Karpas-422 (cell line): ENCODE measurements around the gene SGPL1. TPM values are rescaled to one million over a fixed set of nuclear protein-coding genes. Genes with fewer than 3 reads are reported as not detected.

ENCODE experiments used
- DNase-seq: peaks from one replicate; pipeline ENCODE4 v3.0.0-alpha.2; 2015
- H2AFZ ChIP-seq: fragments of 200-600 bp; sonication (generic); 2 replicates; pipeline ENCODE4 v1.6.1; 2014; ENCODE audit warnings: antibody characterized with exemption, low read length, mixed read lengths
- H3K27ac ChIP-seq: fragments of 200-600 bp; sonication (generic); 2 replicates; pipeline ENCODE4 v1.5.1; 2014; ENCODE audit warnings: mild to moderate bottlenecking, low read length, moderate library complexity
- H3K27me3 ChIP-seq: fragments of 200-600 bp; sonication (generic); 2 replicates; pipeline ENCODE4 v1.6.1; 2014; ENCODE audit warnings: low read length, mixed read lengths
- H3K36me3 ChIP-seq: fragments of 200-600 bp; sonication (generic); 2 replicates; pipeline ENCODE4 v1.6.1; 2014; ENCODE audit warnings: low read length, mixed read lengths; ENCODE audit not compliant: insufficient read depth
- H3K4me1 ChIP-seq: fragments of 200-600 bp; sonication (generic); 2 replicates; pipeline ENCODE4 v1.6.1; 2014; ENCODE audit warnings: mild to moderate bottlenecking, low read length, mixed read lengths
- H3K4me2 ChIP-seq: fragments of 200-600 bp; sonication (generic); 2 replicates; pipeline ENCODE4 v1.6.1; 2014; ENCODE audit warnings: low read length, low read depth, mild to moderate bottlenecking; ENCODE audit not compliant: poor library complexity, severe bottlenecking
- H3K4me3 ChIP-seq: fragments of 200-600 bp; sonication (generic); 2 replicates; pipeline ENCODE4 v1.5.1; 2014; ENCODE audit warnings: mild to moderate bottlenecking, antibody characterized with exemption, low read length, mixed read lengths
- H3K79me2 ChIP-seq: fragments of 200-600 bp; sonication (generic); 2 replicates; pipeline ENCODE4 v1.6.1; 2014; ENCODE audit warnings: mild to moderate bottlenecking, low read length, mixed read lengths
- H3K9ac ChIP-seq: fragments of 200-600 bp; sonication (generic); 2 replicates; pipeline ENCODE4 v1.6.0; 2014; ENCODE audit warnings: low read length
- H3K9me2 ChIP-seq: fragments of 200-600 bp; sonication (generic), shearing (Covaris generic); replicated peaks from 2 replicates; pipeline ENCODE4 v1.6.0; 2014; ENCODE audit warnings: mild to moderate bottlenecking, low read length, moderate library complexity; ENCODE audit not compliant: insufficient read depth
- H3K9me3 ChIP-seq: fragments of 300-700, 200-600 bp; sonication (generic); 2 replicates; pipeline ENCODE4 v1.6.1; 2014; ENCODE audit warnings: low read length, mixed read lengths
- H4K20me1 ChIP-seq: fragments of 200-600 bp; sonication (generic); 2 replicates; pipeline ENCODE4 v1.6.1; 2014; ENCODE audit warnings: mild to moderate bottlenecking, antibody characterized with exemption, low read length, low read depth; ENCODE audit not compliant: insufficient read depth
- total RNA-seq: library from RNA; depleted of rRNA; stranded (reverse); fragments of >200 nt; shearing (Covaris generic); gene quantifications from 2 replicates; pipeline ENCODE4 v1.2.3, GENCODE V29; 2014; ENCODE audit warnings: low replicate concordance

Gene SGPL1
- total RNA-seq, 1 experiment from 2014 or later, result 26.3 TPM

DNA sequence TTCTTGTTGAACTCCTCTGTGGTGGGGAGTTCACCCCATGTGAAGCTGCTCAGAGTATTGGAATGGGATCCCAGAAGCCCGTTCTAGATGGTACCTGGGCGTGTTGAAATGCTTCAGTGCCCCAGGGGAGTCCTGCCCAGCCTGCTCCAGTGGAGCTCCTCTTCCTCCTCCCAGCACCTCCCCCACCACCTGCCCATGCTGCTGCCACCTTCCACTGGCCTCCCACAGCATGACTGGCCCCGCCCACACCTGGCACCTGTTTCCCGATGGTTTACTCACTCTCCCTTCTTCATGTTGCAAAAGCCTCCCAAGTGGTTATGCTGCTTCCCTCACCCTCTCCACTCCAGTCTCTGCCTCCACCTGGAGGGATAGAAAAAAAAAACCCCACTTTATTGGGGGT lies 104.8 kb downstream of the SGPL1 start:
- H3K4me3 ChIP-seq, result no peak overlapping the region
- no peaks in the 10 kb centered on the region for H3K9me2 ChIP-seq
- H4K20me1 ChIP-seq, result no peaks in the 10 kb centered on the region
- no peaks in the 10 kb centered on the region for H3K9me3 ChIP-seq
- no peaks in the 10 kb centered on the region for H3K36me3 ChIP-seq
- H3K79me2 ChIP-seq, result no peaks in the 10 kb centered on the region
- DNase-seq, result no peak
- H3K4me1 ChIP-seq, result no peaks in the 10 kb centered on the region
- H3K27me3 ChIP-seq, result no peaks in the 10 kb centered on the region
- no peak overlapping the region for H3K9ac ChIP-seq
- no peak overlapping the region for H3K27ac ChIP-seq
- no peak overlapping the region for H2AFZ ChIP-seq
- no peak overlapping the region for H3K4me2 ChIP-seq

DNA sequence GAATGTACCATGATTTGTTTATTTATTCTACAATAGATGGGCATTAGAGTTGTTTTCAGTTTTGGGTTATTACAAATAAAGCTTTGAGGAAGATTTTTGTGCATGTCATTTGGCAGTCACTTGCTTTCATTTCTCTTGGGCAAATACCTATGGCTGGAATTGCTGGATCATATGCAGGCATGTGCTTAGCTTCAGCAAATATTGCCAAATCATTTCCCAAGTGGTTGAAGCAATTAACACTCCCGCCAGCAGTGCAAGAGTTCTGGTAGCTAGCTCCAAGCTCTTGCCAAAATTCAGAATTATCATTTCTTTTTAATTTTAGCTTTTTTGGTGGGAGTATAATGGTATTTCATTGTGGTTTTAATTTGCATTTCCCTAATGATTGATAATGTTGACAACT lies 105.5 kb downstream of the SGPL1 start:
- Histone ChIP-seq H3K36me3 (no peaks in the 10 kb centered on the region), H3K9me2 (no peaks in the 10 kb centered on the region), H2AFZ (no peak overlapping the region)

DNA sequence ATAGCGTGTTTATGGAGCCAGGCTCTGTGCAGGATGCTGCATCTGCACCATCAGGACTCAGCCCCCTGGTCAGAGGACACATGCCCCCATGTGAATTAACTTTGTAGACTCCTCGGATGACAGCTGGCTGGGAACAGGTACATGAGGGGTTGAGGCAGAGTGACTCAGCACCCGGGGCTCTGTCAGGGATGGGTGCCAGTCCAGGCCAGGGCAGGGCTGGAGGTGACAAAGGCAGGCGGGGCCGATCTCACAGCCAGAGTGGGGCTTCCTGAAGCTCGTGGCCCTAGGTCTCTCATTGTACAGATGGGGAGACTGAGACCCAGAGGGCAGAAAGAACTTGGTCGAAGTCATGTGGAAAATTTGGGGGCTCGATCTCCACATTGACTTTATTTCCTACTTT lies 107.9 kb downstream of the SGPL1 start:
- H3K9me3 ChIP-seq, result no peaks in the 10 kb centered on the region
- H3K27ac ChIP-seq, result no peak overlapping the region
- H3K79me2 ChIP-seq, result no peaks in the 10 kb centered on the region
- no peak overlapping the region for H2AFZ ChIP-seq
- H3K36me3 ChIP-seq, result no peaks in the 10 kb centered on the region
- H3K27me3 ChIP-seq, result no peaks in the 10 kb centered on the region
- H3K9me2 ChIP-seq, result no peaks in the 10 kb centered on the region
- H4K20me1 ChIP-seq, result no peaks in the 10 kb centered on the region
- DNase-seq, result no peak
- H3K4me3 ChIP-seq, result no peak overlapping the region
- H3K4me1 ChIP-seq, result no peaks in the 10 kb centered on the region
- no peak overlapping the region for H3K4me2 ChIP-seq
- no peak overlapping the region for H3K9ac ChIP-seq

More for the DNA sequence above, 105.5 kb downstream of the SGPL1 start:
- H3K4me3 ChIP-seq, result no peak overlapping the region
- H3K9ac ChIP-seq, result no peak overlapping the region
- H3K27ac ChIP-seq, result no peak overlapping the region
- H3K4me1 ChIP-seq, result no peaks in the 10 kb centered on the region
- H3K27me3 ChIP-seq, result no peaks in the 10 kb centered on the region
- no peaks in the 10 kb centered on the region for H3K9me3 ChIP-seq
- H3K4me2 ChIP-seq, result no peak overlapping the region
- no peaks in the 10 kb centered on the region for H4K20me1 ChIP-seq
- no peak for DNase-seq
- H3K79me2 ChIP-seq, result no peaks in the 10 kb centered on the region

DNA sequence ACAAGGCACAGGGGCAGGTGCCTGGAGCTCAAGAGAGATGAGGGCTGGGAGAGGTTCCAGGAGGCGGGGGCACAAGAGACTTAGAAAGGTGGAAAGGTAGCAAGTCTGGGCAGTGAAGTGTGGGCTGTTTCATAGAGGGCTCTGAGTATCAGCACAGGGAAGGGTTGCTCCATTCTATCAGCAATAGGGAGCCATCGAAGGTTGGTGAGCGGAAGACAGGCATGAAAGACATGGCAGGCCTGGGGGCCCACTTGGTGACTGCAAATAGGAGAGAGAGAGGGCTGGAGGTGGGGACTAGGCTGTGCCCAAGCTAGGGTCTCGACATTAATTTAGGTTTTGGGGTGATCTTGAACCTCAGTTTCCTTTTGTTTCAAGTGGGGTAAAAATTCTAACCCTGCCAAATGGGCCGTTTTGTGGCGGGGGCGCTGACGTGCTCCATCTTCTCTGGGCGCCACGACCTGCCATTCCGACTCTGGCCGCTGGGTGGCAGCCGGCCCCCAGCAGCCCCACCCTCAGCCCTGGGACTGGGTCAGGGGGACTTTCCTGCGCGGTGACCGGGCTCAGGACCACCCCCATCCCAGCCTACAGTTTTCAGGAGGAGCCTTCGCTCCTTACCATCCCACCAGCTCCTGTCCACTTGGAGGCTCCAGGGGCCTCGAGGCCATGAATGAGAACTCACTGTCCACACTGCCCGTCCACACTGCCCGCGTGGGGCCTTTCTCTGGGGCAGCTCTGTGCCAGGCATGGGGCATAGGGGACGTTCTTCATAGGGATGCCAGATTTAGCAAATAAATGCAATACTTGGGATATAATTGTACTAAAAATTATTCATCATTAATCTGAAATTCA lies 109.9 kb downstream of the SGPL1 start:
- Histone ChIP-seq H3K27ac (no peak overlapping the region), H3K79me2 (no peaks in the 10 kb centered on the region), H3K36me3 (no peaks in the 10 kb centered on the region), H4K20me1 (no peaks in the 10 kb centered on the region), H3K9me2 (no peaks in the 10 kb centered on the region), H3K4me2 (no peak overlapping the region), H3K4me3 (no peak overlapping the region), H3K9me3 (no peaks in the 10 kb centered on the region), H3K9ac (no peak overlapping the region), H3K4me1 (no peaks in the 10 kb centered on the region), H3K27me3 (no peaks in the 10 kb centered on the region), H2AFZ (no peak overlapping the region)
- peak; percentile 79 for DNase-seq

DNA sequence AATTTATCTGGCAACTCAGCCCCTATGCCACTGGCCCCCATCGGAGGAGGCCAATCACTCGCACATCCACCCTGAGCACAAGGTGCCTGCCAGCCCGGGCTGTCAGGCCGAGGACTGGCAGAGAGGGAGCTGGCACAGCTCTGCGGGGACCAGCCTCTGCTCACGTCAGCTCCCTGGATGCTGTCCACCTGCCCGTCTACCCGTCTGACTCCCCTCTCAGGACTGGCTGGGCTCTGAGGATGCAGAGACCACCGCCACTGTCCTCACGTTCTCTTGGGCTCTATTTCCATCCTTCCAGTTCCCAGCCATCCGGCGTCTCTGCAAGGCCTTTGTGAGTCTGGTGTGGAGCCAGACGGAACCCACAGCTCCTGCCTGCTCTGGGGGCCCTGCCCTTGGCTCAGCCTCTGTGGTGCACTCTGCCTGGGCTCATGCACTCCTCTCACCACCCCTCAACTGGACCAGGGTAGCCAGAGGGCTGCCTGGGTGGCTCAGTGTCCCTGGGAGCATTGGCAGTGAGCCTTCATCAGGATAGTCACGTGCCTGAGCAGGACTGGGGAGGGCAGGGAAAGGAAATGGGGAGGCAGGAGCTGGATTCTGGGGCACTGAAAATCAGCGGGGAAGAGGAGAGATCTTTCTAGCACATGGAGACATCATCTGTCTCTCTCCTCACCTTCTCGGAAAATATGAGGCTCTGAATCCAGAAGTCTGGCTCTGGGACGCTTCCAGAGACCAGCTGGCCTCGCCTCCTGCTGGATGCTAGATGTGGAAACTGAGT lies 110.7 kb downstream of the SGPL1 start:
- no peak for DNase-seq
- no peaks in the 10 kb centered on the region for H3K4me1 ChIP-seq
- no peaks in the 10 kb centered on the region for H3K79me2 ChIP-seq
- no peaks in the 10 kb centered on the region for H4K20me1 ChIP-seq
- H3K36me3 ChIP-seq, result no peaks in the 10 kb centered on the region
- H3K9ac ChIP-seq, result no peak overlapping the region
- H3K9me3 ChIP-seq, result no peaks in the 10 kb centered on the region
- H3K27me3 ChIP-seq, result no peaks in the 10 kb centered on the region
- no peaks in the 10 kb centered on the region for H3K9me2 ChIP-seq
- no peak overlapping the region for H3K4me3 ChIP-seq
- no peak overlapping the region for H2AFZ ChIP-seq
- no peak overlapping the region for H3K4me2 ChIP-seq
- no peak overlapping the region for H3K27ac ChIP-seq

DNA sequence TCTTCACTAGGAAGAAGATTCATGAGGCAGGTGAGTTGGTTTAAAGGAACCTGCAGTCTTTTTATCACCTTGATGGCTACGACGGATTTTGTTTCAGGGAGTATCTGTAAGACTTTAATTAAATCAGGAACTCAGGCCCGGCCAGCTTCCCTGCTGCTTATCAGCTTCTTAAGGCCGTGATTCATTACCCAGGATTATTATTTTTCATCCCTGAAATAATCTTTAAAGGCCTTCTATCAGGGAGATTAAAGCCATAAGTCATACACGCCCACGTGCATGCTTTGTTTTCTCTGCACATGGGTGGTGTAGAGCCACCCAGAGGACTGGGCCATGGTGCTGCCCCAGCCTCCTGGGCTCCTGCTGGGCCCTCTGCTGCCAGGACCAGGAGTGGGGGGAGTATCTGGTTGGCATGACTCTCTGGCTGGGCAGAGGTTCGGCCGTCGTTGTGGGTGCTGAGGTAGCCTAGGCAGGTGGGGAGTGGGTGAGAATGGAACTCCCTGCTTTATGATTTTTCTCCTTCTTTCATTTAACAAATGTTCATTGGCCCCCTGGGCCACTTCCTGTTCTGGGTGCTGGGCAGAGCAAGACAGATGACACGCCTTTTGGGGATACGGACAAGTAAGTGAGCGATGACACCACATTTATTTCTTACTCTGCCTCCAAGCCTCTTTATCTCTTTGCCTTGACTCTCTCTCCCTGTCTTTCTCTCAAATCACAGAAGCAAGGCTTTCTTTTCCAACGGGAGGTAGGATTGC lies 111.6 kb downstream of the SGPL1 start:
- H3K36me3 ChIP-seq, result no peaks in the 10 kb centered on the region
- H4K20me1 ChIP-seq, result no peaks in the 10 kb centered on the region
- no peaks in the 10 kb centered on the region for H3K27me3 ChIP-seq
- H3K4me2 ChIP-seq, result no peak overlapping the region
- no peak overlapping the region for H2AFZ ChIP-seq
- no peaks in the 10 kb centered on the region for H3K4me1 ChIP-seq
- H3K27ac ChIP-seq, result no peak overlapping the region
- H3K4me3 ChIP-seq, result no peak overlapping the region
- H3K9ac ChIP-seq, result no peak overlapping the region
- no peaks in the 10 kb centered on the region for H3K79me2 ChIP-seq
- H3K9me2 ChIP-seq, result no peaks in the 10 kb centered on the region
- no peak for DNase-seq
- H3K9me3 ChIP-seq, result no peaks in the 10 kb centered on the region

DNA sequence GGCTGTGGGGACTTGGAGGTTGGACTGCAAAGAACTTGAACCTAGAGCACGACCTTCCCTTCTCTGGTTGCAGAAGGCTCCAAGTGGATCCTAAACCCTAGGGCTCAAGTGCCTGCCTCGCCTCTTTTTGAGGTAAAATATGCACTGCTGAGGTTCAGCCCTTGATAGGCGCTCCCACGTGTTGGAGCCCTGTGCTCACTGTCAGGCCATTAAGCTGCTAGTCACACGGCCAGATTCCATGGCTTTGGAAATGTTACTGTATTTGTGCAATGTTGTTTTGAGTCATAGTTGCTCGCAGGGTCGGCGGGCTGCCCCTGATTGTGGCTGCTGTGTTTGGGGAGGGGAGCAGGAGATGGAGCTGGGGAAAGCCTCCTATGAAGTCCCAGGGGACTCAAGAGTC lies 112.4 kb downstream of the SGPL1 start:
- Histone ChIP-seq H3K4me3 (no peak overlapping the region), H3K4me1 (no peaks in the 10 kb centered on the region), H3K27ac (no peak overlapping the region), H3K79me2 (no peaks in the 10 kb centered on the region), H3K36me3 (no peaks in the 10 kb centered on the region), H3K9me2 (no peaks in the 10 kb centered on the region), H3K9me3 (no peaks in the 10 kb centered on the region), H3K27me3 (no peaks in the 10 kb centered on the region), H3K4me2 (no peak overlapping the region), H3K9ac (no peak overlapping the region), H4K20me1 (no peaks in the 10 kb centered on the region), H2AFZ (no peak overlapping the region)
- DNase-seq, result no peak
